ENCODE measurements around the gene SMIM38.

The SMIM38 gene

DNA sequence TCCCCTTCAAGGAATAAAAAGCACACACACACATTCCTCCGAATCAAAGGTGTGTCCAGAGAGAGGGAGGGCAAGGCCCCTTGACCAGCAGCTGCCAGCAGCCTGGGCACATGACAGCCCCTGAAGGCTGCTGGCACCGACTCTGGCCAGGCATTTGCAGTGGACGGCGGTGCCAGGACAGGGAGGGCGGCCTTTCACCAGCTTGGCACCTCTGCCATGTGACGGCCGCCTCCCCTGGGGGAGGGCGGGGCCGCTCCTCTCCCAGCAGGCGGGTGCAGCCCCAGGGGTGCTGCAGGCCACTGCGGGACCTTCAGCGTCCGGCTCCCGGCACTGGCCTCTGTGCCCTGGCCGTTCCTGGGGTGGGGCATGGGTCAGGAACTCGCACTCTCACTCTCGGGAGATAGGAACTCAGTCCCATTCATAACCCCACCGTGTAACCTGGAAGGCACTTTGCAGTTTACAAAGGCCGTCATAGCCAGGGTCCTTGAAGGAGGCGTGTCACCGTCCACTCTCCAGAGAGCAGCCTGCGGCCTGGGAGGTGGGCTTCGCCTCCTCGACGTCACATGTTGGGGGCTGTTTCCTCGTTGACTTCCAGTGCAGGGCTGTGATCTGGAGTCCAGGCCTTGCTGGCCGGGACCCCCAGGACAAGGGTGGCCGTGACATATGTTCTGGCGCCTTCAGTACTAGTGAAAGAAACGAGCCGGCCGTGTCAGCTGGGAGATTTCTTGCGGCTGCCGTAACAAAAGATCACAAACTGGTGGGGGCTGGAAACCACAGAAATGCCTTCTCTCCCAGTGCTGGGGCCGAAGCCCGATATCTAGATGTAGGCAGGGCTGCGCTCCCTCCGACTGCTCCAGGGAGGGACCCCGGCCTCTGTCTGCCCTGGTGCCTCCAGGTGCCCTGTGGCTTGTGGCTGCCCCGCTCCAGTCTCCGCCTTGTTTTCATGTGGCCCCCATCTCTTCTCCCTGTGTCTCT, 39.9 kb upstream of the SMIM38 start:
- peaks cover under 1% of the 10 kb centered on the region for H3K9me3 Mint-ChIP-seq
- H3K4me3 Mint-ChIP-seq, result no peak overlapping the region
- no peaks in the 10 kb centered on the region for H3K4me1 Mint-ChIP-seq (ENCODE audit: low read depth)
- no peak overlapping the region for H3K27ac Mint-ChIP-seq
- no peaks in the 10 kb centered on the region for H3K27me3 Mint-ChIP-seq
- no peaks in the 10 kb centered on the region for H3K36me3 Mint-ChIP-seq (ENCODE audit: low read depth)

GRCh38 chr11:69116671-69117070, 39.1 kb upstream of the SMIM38 start:
- Mint-ChIP-seq H3K9me3 (no peaks in the 10 kb centered on the region), H3K4me3 (no peak overlapping the region), H3K36me3 (ENCODE audit: low read depth) (no peaks in the 10 kb centered on the region), H3K27ac (no peak overlapping the region), H3K27me3 (no peaks in the 10 kb centered on the region), H3K4me1 (ENCODE audit: low read depth) (peaks cover 5% of the 10 kb centered on the region)

- Mint-ChIP-seq H3K4me1 (ENCODE audit: low read depth) (peaks cover 29% of the 10 kb centered on the region), H3K27me3 (no peaks in the 10 kb centered on the region), H3K36me3 (ENCODE audit: low read depth) (no peaks in the 10 kb centered on the region), H3K4me3 (no peak overlapping the region), H3K9me3 (no peaks in the 10 kb centered on the region), H3K27ac (no peak overlapping the region)
Observed at GRCh38 chr11:69119190-69119589, 36.5 kb upstream of the SMIM38 start.

DNA sequence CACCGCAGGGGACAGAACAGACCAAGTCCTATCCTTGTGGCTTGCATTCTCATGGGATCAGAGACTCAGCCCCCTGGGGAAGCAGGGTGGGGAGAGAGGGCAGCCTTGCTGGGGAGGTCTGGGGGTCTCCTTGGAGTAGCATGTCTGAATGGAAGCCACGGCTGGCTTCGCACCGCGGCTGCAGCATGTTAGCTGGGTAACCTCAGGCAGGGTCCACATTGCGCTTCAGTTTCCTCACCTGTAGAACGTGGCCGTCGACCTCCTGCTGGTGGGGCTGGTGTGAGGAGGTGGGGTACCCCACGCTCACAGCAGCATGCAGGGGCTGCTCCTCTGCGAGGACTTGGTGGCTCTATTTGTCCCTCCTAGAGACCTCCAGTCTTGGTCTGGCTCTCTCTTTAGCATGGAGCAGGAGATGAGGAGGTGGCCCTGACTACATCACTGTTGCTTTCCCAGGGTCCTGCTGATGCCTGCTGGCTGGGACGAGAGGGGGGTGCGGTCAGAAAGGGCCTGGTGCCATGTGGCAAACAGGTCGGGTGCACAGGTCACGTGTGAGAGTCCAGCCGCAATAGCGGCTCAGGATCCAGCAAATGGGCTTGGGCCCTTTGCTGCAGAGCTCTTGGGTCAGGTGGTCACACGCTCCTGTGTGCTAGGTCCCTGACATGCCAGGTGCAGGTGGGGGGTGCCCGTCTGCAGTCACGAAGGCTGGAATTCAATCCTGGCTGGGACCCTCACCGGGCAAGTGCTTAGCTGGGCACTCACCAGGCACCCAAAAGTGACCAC, 35.4 kb upstream of the SMIM38 start:
- H3K27ac Mint-ChIP-seq, result no peak overlapping the region
- peaks cover 34% of the 10 kb centered on the region for H3K4me1 Mint-ChIP-seq (ENCODE audit: low read depth)
- H3K9me3 Mint-ChIP-seq, result no peaks in the 10 kb centered on the region
- no peaks in the 10 kb centered on the region for H3K36me3 Mint-ChIP-seq (ENCODE audit: low read depth)
- H3K4me3 Mint-ChIP-seq, result no peak overlapping the region
- no peaks in the 10 kb centered on the region for H3K27me3 Mint-ChIP-seq

DNA sequence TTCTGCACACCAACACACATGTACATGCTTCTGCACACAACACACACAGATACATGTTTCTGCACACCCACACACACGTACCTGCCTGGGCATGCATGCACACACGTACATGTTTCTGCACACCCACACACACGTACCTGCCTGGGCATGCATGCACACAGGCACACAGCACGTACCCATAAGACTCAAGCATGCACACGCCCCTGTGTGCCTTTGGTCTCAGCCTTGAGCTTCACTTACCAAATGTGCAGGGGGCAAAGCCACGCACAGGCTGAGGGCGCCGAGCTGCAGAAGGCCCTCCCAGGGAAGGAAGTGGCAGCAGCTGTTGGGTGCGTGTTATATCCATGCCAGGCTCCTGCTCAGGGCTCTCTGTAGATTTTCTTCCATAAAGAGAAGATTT, 34.7 kb upstream of the SMIM38 start:
- Mint-ChIP-seq H3K4me1 (ENCODE audit: low read depth) (peaks cover 34% of the 10 kb centered on the region), H3K9me3 (no peaks in the 10 kb centered on the region), H3K4me3 (no peak overlapping the region), H3K27ac (no peak overlapping the region), H3K36me3 (ENCODE audit: low read depth) (no peaks in the 10 kb centered on the region), H3K27me3 (no peaks in the 10 kb centered on the region)

DNA sequence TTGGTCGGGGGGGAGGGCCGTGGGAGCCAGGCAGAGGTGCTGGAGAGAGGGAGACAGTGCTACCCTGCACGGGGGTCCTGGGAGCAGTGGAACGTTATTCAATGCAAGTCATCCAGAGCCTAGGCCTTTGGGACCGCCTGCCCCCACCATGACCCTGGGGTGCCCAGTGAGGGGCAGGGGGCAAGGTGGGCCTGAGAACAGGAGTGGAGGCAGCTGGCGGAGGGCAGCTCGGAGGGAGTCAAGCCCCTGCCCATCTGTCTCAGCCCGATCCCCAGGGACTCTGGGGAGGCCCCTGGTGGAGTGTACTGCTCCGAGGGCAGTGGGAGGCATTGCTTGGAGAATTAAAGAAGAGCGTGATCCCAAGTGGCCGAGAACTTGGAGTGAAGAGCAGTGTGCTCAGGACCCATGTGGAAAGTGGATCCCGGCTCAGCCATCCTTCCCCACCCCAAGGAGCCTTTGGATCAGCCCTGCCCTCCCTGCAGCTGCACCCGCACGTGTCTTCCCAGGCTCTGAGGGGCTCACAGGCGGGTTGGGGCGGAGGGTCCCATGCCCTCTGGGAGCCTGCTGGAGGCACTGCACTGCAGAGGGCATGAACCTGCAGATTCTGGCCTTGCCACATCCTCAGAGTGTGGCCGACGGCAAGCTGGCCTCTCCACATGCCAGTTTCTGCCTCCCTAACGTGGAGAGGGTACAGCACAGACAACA, 34.0 kb upstream of the SMIM38 start:
- no peak overlapping the region for H3K4me3 Mint-ChIP-seq
- H3K27ac Mint-ChIP-seq, result no peak overlapping the region
- H3K27me3 Mint-ChIP-seq, result no peaks in the 10 kb centered on the region
- H3K9me3 Mint-ChIP-seq, result no peaks in the 10 kb centered on the region
- H3K36me3 Mint-ChIP-seq (ENCODE audit: low read depth), result no peaks in the 10 kb centered on the region
- peaks cover 34% of the 10 kb centered on the region for H3K4me1 Mint-ChIP-seq (ENCODE audit: low read depth)

DNA sequence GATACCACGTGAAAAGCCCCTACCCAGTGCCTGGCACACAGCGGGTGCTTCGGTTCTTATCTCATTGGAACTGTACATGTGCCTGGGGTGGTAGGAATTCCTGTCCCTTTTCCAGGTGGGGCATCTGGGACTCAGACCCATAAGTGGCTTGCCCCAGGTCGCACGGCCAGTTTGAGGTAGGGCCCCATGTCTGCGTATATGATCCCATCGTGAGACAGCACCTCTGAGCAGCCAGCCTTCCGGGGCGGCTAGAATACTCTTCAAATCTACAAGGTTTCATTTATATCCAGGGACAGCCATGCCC, 33.5 kb upstream of the SMIM38 start:
- no peak overlapping the region for H3K27ac Mint-ChIP-seq
- no peaks in the 10 kb centered on the region for H3K9me3 Mint-ChIP-seq
- no peaks in the 10 kb centered on the region for H3K36me3 Mint-ChIP-seq (ENCODE audit: low read depth)
- H3K27me3 Mint-ChIP-seq, result no peaks in the 10 kb centered on the region
- peaks cover 34% of the 10 kb centered on the region for H3K4me1 Mint-ChIP-seq (ENCODE audit: low read depth)
- H3K4me3 Mint-ChIP-seq, result no peak overlapping the region

DNA sequence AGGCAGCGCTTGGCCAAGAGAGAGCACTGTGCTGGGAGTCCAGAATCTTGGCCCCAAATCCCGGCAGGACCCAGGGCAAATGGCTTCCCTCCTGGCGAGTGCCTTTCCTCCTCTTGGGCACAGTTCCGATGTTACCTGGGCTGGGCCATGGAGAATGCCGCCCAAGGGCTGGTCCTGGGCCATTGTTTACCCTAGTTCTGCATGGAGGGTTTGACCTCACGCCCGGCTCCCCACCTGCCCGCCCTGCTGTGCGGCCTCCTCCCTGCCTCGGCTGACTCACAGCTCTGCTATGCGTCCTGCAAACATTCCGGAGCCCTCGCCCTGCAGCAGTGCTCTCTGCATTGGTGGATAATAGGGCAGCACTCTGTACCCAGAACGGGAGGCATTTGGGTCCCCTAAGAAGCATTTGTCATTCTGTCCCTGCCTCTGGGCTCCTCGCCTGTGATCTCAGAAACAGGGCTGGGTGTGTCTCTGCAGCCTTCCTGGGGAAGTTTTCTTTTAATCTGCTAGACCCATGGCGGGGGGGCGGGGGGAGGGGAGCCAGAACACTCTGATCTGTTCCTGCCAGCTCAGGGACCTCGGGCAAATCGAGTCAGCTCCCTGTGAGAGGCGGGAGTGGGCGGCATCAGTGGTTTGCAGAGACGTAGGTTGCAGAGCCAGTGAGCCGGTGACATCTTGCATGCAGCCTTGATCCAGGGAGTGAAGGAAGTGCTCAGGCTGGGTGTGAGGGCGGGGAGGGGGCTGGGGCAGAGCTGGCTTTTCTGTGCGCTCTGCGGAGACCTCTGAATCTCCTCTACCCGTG, 32.9 kb upstream of the SMIM38 start:
- H3K36me3 Mint-ChIP-seq (ENCODE audit: low read depth), result no peaks in the 10 kb centered on the region
- no peaks in the 10 kb centered on the region for H3K27me3 Mint-ChIP-seq
- peak overlapping the region; percentile 67 for H3K27ac Mint-ChIP-seq
- H3K4me1 Mint-ChIP-seq (ENCODE audit: low read depth), result peaks cover 34% of the 10 kb centered on the region
- H3K9me3 Mint-ChIP-seq, result peaks cover under 1% of the 10 kb centered on the region
- H3K4me3 Mint-ChIP-seq, result no peak overlapping the region

- peaks cover 9% of the 10 kb centered on the region for H3K9me3 Mint-ChIP-seq
- no peak overlapping the region for H3K4me3 Mint-ChIP-seq
- peak overlapping the region; percentile 70 for H3K27ac Mint-ChIP-seq
- H3K4me1 Mint-ChIP-seq (ENCODE audit: low read depth), result peaks cover 34% of the 10 kb centered on the region
- H3K36me3 Mint-ChIP-seq (ENCODE audit: low read depth), result no peaks in the 10 kb centered on the region
- H3K27me3 Mint-ChIP-seq, result no peaks in the 10 kb centered on the region
Observed at GRCh38 chr11:69123593-69124545, 31.9 kb upstream of the SMIM38 start.

- Mint-ChIP-seq H3K27ac (no peak overlapping the region), H3K36me3 (ENCODE audit: low read depth) (no peaks in the 10 kb centered on the region), H3K4me3 (no peak overlapping the region), H3K27me3 (no peaks in the 10 kb centered on the region), H3K9me3 (peaks cover 12% of the 10 kb centered on the region), H3K4me1 (ENCODE audit: low read depth) (peaks cover 34% of the 10 kb centered on the region)
Observed at GRCh38 chr11:69125861-69126260, 29.9 kb upstream of the SMIM38 start.

DNA sequence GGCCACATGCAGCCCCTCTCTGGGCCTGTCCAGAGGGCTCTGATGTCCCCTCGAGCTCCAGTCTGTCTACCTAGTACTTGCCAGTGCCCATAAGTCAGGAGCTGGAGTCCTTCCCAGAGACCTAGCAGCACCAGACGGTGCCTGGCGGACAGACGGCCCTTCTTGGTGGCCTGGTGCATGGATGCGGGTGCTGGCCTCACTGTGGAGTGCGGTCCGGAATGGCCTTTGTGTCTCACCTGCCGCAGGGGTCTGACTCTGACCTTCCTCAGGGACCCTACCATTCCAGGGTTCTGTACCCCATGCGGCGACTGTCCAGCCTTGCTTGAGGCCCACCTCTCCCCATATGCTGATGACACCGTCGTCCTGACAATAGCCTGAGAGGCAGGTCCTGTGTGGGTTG, 29.4 kb upstream of the SMIM38 start:
- Mint-ChIP-seq H3K27me3 (no peaks in the 10 kb centered on the region), H3K4me1 (ENCODE audit: low read depth) (peaks cover 33% of the 10 kb centered on the region), H3K36me3 (ENCODE audit: low read depth) (no peaks in the 10 kb centered on the region), H3K4me3 (no peak overlapping the region), H3K27ac (no peak overlapping the region), H3K9me3 (peaks cover 12% of the 10 kb centered on the region)

DNA sequence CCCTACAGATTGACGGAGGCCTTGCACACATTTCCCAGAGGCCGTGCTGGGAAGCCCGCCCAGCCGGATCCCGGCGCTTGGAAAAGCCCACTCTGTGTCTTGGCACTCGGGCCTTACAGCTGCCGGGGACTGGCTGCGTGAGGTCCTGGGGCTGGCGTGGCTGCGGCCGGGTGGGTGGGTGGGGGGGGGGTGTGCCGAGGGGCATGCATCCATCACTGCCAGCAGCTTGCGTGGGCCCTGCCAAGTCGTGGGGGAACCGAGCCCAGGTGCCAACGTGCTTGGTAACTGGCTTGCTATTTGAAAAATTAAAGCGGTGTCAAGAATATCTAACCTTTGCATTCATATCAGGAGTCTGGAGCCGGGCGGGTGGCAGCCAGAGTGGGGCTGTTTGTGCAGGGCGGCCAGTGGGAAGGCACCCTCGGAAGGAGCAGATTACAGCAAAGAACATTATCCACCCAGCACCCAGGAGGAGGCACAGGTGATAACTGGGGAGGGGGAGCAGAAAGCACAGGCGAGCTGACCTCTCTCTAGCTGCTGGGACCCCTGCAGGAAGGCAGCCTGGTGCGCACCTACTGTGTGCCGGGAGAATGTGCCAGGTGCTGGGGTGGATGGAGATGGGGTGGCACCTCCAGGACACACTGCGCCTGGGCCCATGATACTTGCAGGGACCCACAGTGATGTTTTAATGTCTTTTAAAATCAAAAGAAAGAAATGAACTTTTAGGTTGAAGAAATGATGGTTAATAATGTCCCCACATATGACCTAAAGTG, 28.5 kb upstream of the SMIM38 start:
- peaks cover 23% of the 10 kb centered on the region for H3K4me1 Mint-ChIP-seq (ENCODE audit: low read depth)
- no peaks in the 10 kb centered on the region for H3K36me3 Mint-ChIP-seq (ENCODE audit: low read depth)
- peaks cover 12% of the 10 kb centered on the region for H3K9me3 Mint-ChIP-seq
- no peak overlapping the region for H3K27ac Mint-ChIP-seq
- no peaks in the 10 kb centered on the region for H3K27me3 Mint-ChIP-seq
- no peak overlapping the region for H3K4me3 Mint-ChIP-seq

- no peaks in the 10 kb centered on the region for H3K36me3 Mint-ChIP-seq (ENCODE audit: low read depth)
- no peak overlapping the region for H3K4me3 Mint-ChIP-seq
- no peak overlapping the region for H3K27ac Mint-ChIP-seq
- H3K9me3 Mint-ChIP-seq, result peaks cover 12% of the 10 kb centered on the region
- H3K4me1 Mint-ChIP-seq (ENCODE audit: low read depth), result peaks cover 17% of the 10 kb centered on the region
- no peaks in the 10 kb centered on the region for H3K27me3 Mint-ChIP-seq
Observed at GRCh38 chr11:69127884-69128283, 27.9 kb upstream of the SMIM38 start.

Data from stimulated activated naive CD8-positive, alpha-beta T cell treated with anti-CD3 and anti-CD28 coated beads, Interleukin-15, Interleukin-2, amounts not matched to agents 100 ng/mL and 50 ng/mL, for 24 hours (primary cell).